Neuronal stem cell (in vitro differentiated cells): Measurements from ENCODE around the gene H1-8.

Experiments
- DNase-seq: peaks from one replicate; pipeline ENCODE4 v3.0.0-alpha.2; 2013; ENCODE audit warnings: low spot score
- H2AFZ ChIP-seq: one replicate; pipeline ENCODE4 v1.6.1; 2013; ENCODE audit warnings: mild to moderate bottlenecking, low read length, inconsistent platforms
- H2AK5ac ChIP-seq: 2 replicates; pipeline ENCODE4 v1.6.1; 2013; ENCODE audit warnings: low read depth, mild to moderate bottlenecking, inconsistent platforms, low read length, moderate library complexity, mixed read lengths
- H2BK120ac ChIP-seq: 2 replicates; pipeline ENCODE4 v1.6.1; 2013; ENCODE audit warnings: low read depth, mild to moderate bottlenecking, inconsistent platforms, low read length, moderate library complexity, mixed read lengths
- H2BK12ac ChIP-seq: one replicate; pipeline ENCODE4 v1.6.1; 2013; ENCODE audit warnings: low read length, inconsistent platforms
- H2BK15ac ChIP-seq: 2 replicates; pipeline ENCODE4 v1.6.1; 2013; ENCODE audit warnings: mild to moderate bottlenecking, low read length, inconsistent platforms, mixed read lengths
- H2BK5ac ChIP-seq: one replicate; pipeline ENCODE4 v1.6.1; 2013; ENCODE audit warnings: inconsistent platforms, mild to moderate bottlenecking, low read length, moderate library complexity
- H3K14ac ChIP-seq: one replicate; pipeline ENCODE4 v1.6.1; 2013; ENCODE audit warnings: low read length, inconsistent platforms
- H3K18ac ChIP-seq: 2 replicates; pipeline ENCODE4 v1.6.1; 2013; ENCODE audit warnings: low read length, inconsistent platforms
- H3K23ac ChIP-seq: 2 replicates; pipeline ENCODE4 v1.6.1; 2013; ENCODE audit warnings: low read depth, mild to moderate bottlenecking, mixed read lengths, low read length, inconsistent platforms; ENCODE audit not compliant: poor library complexity
- H3K27ac ChIP-seq: replicated peaks from 3 replicates; pipeline ENCODE4 v1.5.1; 2013; ENCODE audit warnings: low read length, inconsistent platforms
- H3K27me3 ChIP-seq, 3 experiments: 2 replicates each; pipeline ENCODE4 v1.6.1; 2013; ENCODE audit warnings: low read length in 3 of 3, mild to moderate bottlenecking in 2 of 3, inconsistent platforms in 1 of 3, low read depth in 1 of 3, mixed read lengths in 1 of 3, moderate library complexity in 1 of 3; ENCODE audit not compliant: control insufficient read depth in 3 of 3, insufficient read depth in 3 of 3
- H3K36me3 ChIP-seq, 2 donors: replicated peaks in 1 of 2; 2 replicates each; pipeline ENCODE4 v1.6.1; 2013; ENCODE audit warnings: low read length in 2 of 2; ENCODE audit not compliant: control insufficient read depth in 2 of 2, insufficient read depth in 2 of 2
- H3K4ac ChIP-seq: 2 replicates; pipeline ENCODE4 v1.6.1; 2013; ENCODE audit warnings: inconsistent platforms, mild to moderate bottlenecking, low read length, moderate library complexity
- H3K4me1 ChIP-seq, 2 donors: 1 replicate in 1 of 2; 2 replicates in 1 of 2; pipeline ENCODE4 v1.6.1; 2013; ENCODE audit warnings: low read length in 2 of 2, low read depth in 1 of 2; ENCODE audit not compliant: control insufficient read depth in 2 of 2, insufficient read depth in 1 of 2
- H3K4me2 ChIP-seq: one replicate; pipeline ENCODE4 v1.6.1; 2013; ENCODE audit warnings: mild to moderate bottlenecking, low read length, inconsistent platforms; ENCODE audit not compliant: insufficient read depth, poor library complexity, severe bottlenecking
- H3K4me3 ChIP-seq, 2 donors: 2 replicates each; pipeline ENCODE4 v1.5.1; 2013; ENCODE audit warnings: low read length in 2 of 2, mild to moderate bottlenecking in 2 of 2, inconsistent platforms in 1 of 2, moderate library complexity in 1 of 2
- H3K79me1 ChIP-seq: one replicate; pipeline ENCODE4 v1.6.1; 2013; ENCODE audit warnings: low read depth, mild to moderate bottlenecking, inconsistent platforms, low read length, moderate library complexity
- H3K9ac ChIP-seq: one replicate; pipeline ENCODE4 v1.6.1; 2013; ENCODE audit warnings: mild to moderate bottlenecking, low read depth, low read length, inconsistent platforms; ENCODE audit not compliant: poor library complexity
- H3K9me3 ChIP-seq, 2 donors: replicated peaks in 1 of 2; 2 replicates each; pipeline versions ENCODE3 to v1.6.1; 2013; ENCODE audit warnings: low read length in 2 of 2, mild to moderate bottlenecking in 2 of 2, inconsistent platforms in 1 of 2, low read depth in 1 of 2, mixed read lengths in 1 of 2, moderate library complexity in 1 of 2; ENCODE audit not compliant: control insufficient read depth in 2 of 2, insufficient read depth in 1 of 2
- H4K8ac ChIP-seq: one replicate; pipeline ENCODE4 v1.6.1; 2013; ENCODE audit warnings: low read depth, mild to moderate bottlenecking, inconsistent platforms, low read length, moderate library complexity
- H4K91ac ChIP-seq: one replicate; pipeline ENCODE4 v1.6.1; 2013; ENCODE audit warnings: low read length, low read depth, mild to moderate bottlenecking, inconsistent platforms; ENCODE audit not compliant: poor library complexity
- WGBS, 2 donors: extraction: QIAGEN DNeasy Blood & Tissue Kit; methylation state at CpG; one replicate each; pipeline ENCODE4 v1.1.7; 2013; ENCODE audit warnings: missing lambda C conversion rate in 2 of 2, mixed read lengths in 1 of 2; ENCODE audit not compliant: insufficient read length in 2 of 2, insufficient replicate concordance in 1 of 2; ENCODE audit errors: extremely low coverage in 2 of 2; 5-methylcytosine and 5-hydroxymethylcytosine counted together

The H1-8 gene

GRCh38 chr3:129556890-129557547 is 14.0 kb downstream of the H1-8 start:
- Histone ChIP-seq H3K79me1 (no peaks in the 10 kb centered on the region), H3K4me1 (peaks cover 21 to 45% of the 10 kb centered on the region in 2 donors), H3K27me3 (no peaks in the 10 kb centered on the region), H2BK5ac (no peak overlapping the region), H2AFZ (no peak overlapping the region), H3K4ac (no peak overlapping the region), H2BK12ac (no peak overlapping the region), H4K8ac (no peak overlapping the region), H3K14ac (no peak overlapping the region), H3K9me3 (no peaks in the 10 kb centered on the region), H2BK120ac (no peak overlapping the region), H4K91ac (no peak overlapping the region), H3K4me2 (no peak overlapping the region), H3K4me3 (no peak overlapping the region), H3K18ac (no peak overlapping the region), H3K9ac (no peak overlapping the region), H3K23ac (no peak overlapping the region), H2BK15ac (no peak overlapping the region), H2AK5ac (peak overlapping the region; percentile 9), H3K36me3 (peaks cover 0 to 48% of the 10 kb centered on the region in 2 donors), H3K27ac (no peak overlapping the region)
- DNase-seq: no peak
- WGBS, 2 donors: no CpG with 5 or more reads among the region's 31 CpGs

GRCh38 chr3:129557548-129557894 is 14.5 kb downstream of the H1-8 start:
- H3K36me3 ChIP-seq: peaks cover 0 to 53% of the 10 kb centered on the region in 2 donors

GRCh38 chr3:129558081-129558771 is 15.3 kb downstream of the H1-8 start:
- H3K23ac ChIP-seq: no peak overlapping the region
- no peak overlapping the region for H2BK15ac ChIP-seq
- no peak overlapping the region for H2BK5ac ChIP-seq
- no peak overlapping the region for H4K91ac ChIP-seq
- no peak overlapping the region for H3K27ac ChIP-seq
- no peak overlapping the region for H3K4me2 ChIP-seq
- H3K14ac ChIP-seq: no peak overlapping the region
- H2AFZ ChIP-seq: no peak overlapping the region
- H4K8ac ChIP-seq: no peak overlapping the region
- H3K36me3 ChIP-seq: peaks cover 0 to 59% of the 10 kb centered on the region in 2 donors
- no peak overlapping the region for H3K4me3 ChIP-seq
- H2AK5ac ChIP-seq: peak overlapping the region; percentile 51
- no CpG with 5 or more reads among the region's 15 CpGs for WGBS, 2 donors
- H3K18ac ChIP-seq: peak overlapping the region; percentile 56
- H3K9me3 ChIP-seq: no peaks in the 10 kb centered on the region
- H2BK120ac ChIP-seq: peak overlapping the region; percentile 35
- no peak overlapping the region for H2BK12ac ChIP-seq
- no peak for DNase-seq
- peaks cover 16 to 36% of the 10 kb centered on the region in 2 donors for H3K4me1 ChIP-seq
- H3K9ac ChIP-seq: no peak overlapping the region
- H3K4ac ChIP-seq: no peak overlapping the region
- H3K79me1 ChIP-seq: no peaks in the 10 kb centered on the region
- no peaks in the 10 kb centered on the region for H3K27me3 ChIP-seq

More at GRCh38 chr3:129557548-129557894, 14.5 kb downstream of the H1-8 start:
- no peak overlapping the region for H2BK5ac ChIP-seq
- H3K14ac ChIP-seq: no peak overlapping the region
- H3K79me1 ChIP-seq: no peaks in the 10 kb centered on the region
- H2AFZ ChIP-seq: no peak overlapping the region
- H2AK5ac ChIP-seq: peak overlapping the region; percentile 51
- H3K4me1 ChIP-seq: peaks cover 21 to 41% of the 10 kb centered on the region in 2 donors
- no peaks in the 10 kb centered on the region for H3K27me3 ChIP-seq
- H2BK120ac ChIP-seq: no peak overlapping the region
- no peak overlapping the region for H3K23ac ChIP-seq
- H3K9ac ChIP-seq: no peak overlapping the region
- H4K91ac ChIP-seq: no peak overlapping the region
- no peak overlapping the region for H3K4me2 ChIP-seq
- no CpG with 5 or more reads among the region's 11 CpGs for WGBS, 2 donors
- no peak overlapping the region for H3K4me3 ChIP-seq
- peak overlapping the region; percentile 33 for H2BK12ac ChIP-seq
- no peak overlapping the region for H3K4ac ChIP-seq
- H2BK15ac ChIP-seq: no peak overlapping the region
- DNase-seq: no peak
- H3K27ac ChIP-seq: no peak overlapping the region
- peak overlapping the region; percentile 32 for H3K18ac ChIP-seq
- H3K9me3 ChIP-seq: no peaks in the 10 kb centered on the region
- H4K8ac ChIP-seq: no peak overlapping the region

- Histone ChIP-seq H3K79me1 (no peaks in the 10 kb centered on the region), H3K14ac (no peak overlapping the region), H2BK5ac (no peak overlapping the region), H3K23ac (no peak overlapping the region), H4K8ac (no peak overlapping the region), H2BK15ac (no peak overlapping the region), H3K36me3 (peaks cover 0 to 66% of the 10 kb centered on the region in 2 donors), H2BK120ac (peak overlapping the region; percentile 35), H3K18ac (peak overlapping the region; percentile 56), H3K4ac (no peak overlapping the region), H3K4me2 (no peak overlapping the region), H2BK12ac (no peak overlapping the region), H2AFZ (no peak overlapping the region), H3K27me3 (no peaks in the 10 kb centered on the region), H4K91ac (no peak overlapping the region), H3K9ac (no peak overlapping the region), H3K9me3 (no peaks in the 10 kb centered on the region), H3K4me1 (peaks cover 11 to 36% of the 10 kb centered on the region in 2 donors), H2AK5ac (peak overlapping the region; percentile 51), H3K4me3 (no peak overlapping the region), H3K27ac (no peak overlapping the region)
- no peak for DNase-seq
- no CpG with 5 or more reads among the region's 11 CpGs for WGBS, 2 donors
Measured at GRCh38 chr3:129558772-129559564, 16.0 kb downstream of the H1-8 start.
